HEK293 (cell line): ENCODE data around the gene PDGFB.

ENCODE experiments used
- YY1 ChIP-seq: fragments of 450-650 bp; formaldehyde crosslinking; IDR thresholded peaks from 2 replicates; pipeline ENCODE4 v1.5.1; 2018; ENCODE audit warnings: missing biosample characterization, missing genetic modification characterization
- ZNF274 ChIP-seq, 2 experiments: fragments of 200-500 bp in 1 of 2; fragments of 450-650 bp in 1 of 2; sonication (Bioruptor generic) in 1 of 2; formaldehyde crosslinking in 1 of 2; IDR thresholded peaks; 2 replicates each; pipeline versions ENCODE4 v1.5.1 to v1.6.1; 2014 to 2016; ENCODE audit warnings: borderline replicate concordance in 1 of 2, inconsistent platforms in 1 of 2, low read length in 1 of 2, missing biosample characterization in 1 of 2, missing genetic modification characterization in 1 of 2
- ZNF596 ChIP-seq: fragments of 450-650 bp; IDR thresholded peaks from 2 replicates; pipeline ENCODE4 v1.5.0; 2018; ENCODE audit warnings: missing biosample characterization, mild to moderate bottlenecking, missing genetic modification characterization, moderate library complexity
- ZNF629 ChIP-seq: fragments of 450-650 bp; formaldehyde crosslinking; IDR thresholded peaks from 2 replicates; pipeline ENCODE4 v1.5.1; 2017; ENCODE audit warnings: missing biosample characterization, missing genetic modification characterization
- ZNF707 ChIP-seq: fragments of 450-650 bp; formaldehyde crosslinking; IDR thresholded peaks from 2 replicates; pipeline ENCODE4 v1.5.1; 2016; ENCODE audit warnings: missing biosample characterization, missing genetic modification characterization
- TF ChIP-seq, protein P1 (sequence below): fragments of 450-650 bp; formaldehyde crosslinking; IDR thresholded peaks from 2 replicates; pipeline ENCODE4 v1.5.1; 2016; ENCODE audit warnings: missing biosample characterization, missing genetic modification characterization
- TF ChIP-seq, protein P2 (sequence below): fragments of 450-650 bp; formaldehyde crosslinking; IDR thresholded peaks from 2 replicates; pipeline ENCODE4 v1.5.1; 2016; ENCODE audit warnings: missing biosample characterization, missing genetic modification characterization

DNA sequence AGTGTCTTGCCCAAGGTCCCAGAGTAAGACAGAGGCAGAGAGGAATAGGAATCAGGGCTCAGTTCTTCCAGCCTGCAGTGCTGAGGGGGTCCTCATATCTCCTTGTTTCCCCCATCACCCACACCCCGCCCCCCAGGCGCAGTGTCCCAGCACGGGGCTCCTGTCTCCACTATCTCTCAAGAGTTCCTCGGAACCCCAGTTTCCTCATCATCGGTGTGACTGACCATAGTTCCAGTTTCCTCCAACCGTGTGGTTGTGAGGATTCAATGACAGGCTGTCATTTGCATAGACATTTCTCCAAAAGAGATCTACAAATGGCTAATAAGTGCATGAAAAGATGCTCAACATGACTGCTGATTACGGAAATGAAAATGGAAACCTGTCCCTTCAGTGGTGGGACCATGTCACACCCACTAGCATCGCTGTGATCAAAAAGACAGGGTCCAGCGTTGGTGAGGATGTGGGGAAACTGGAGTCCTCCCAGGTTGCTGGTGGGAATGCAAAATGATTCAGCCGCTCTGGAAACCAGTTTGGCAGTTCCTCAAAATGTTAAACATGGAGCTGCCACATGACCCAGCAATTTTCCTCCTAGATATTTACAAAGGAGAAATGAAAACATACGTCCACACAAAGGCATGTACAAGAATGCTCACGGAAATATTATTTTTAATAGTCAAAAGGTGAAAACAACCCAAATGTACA is 31.8 kb upstream of the PDGFB start:
- TF ChIP-seq ZNF629 (tag by site-specific recombination) (no peak), ZNF596 (tag by site-specific recombination) (no peak), YY1 (tag by site-specific recombination) (no peak), ZNF707 (tag by site-specific recombination) (no peak), ZNF274 (IDR thresholded peaks at IDR 0.05; ENCODE audit: low read length) (no peak), ZNF274 (tag by site-specific recombination; IDR thresholded peaks at IDR 0.05; ENCODE audit: borderline replicate concordance) (no peak)
- TF ChIP-seq, protein P1, sequence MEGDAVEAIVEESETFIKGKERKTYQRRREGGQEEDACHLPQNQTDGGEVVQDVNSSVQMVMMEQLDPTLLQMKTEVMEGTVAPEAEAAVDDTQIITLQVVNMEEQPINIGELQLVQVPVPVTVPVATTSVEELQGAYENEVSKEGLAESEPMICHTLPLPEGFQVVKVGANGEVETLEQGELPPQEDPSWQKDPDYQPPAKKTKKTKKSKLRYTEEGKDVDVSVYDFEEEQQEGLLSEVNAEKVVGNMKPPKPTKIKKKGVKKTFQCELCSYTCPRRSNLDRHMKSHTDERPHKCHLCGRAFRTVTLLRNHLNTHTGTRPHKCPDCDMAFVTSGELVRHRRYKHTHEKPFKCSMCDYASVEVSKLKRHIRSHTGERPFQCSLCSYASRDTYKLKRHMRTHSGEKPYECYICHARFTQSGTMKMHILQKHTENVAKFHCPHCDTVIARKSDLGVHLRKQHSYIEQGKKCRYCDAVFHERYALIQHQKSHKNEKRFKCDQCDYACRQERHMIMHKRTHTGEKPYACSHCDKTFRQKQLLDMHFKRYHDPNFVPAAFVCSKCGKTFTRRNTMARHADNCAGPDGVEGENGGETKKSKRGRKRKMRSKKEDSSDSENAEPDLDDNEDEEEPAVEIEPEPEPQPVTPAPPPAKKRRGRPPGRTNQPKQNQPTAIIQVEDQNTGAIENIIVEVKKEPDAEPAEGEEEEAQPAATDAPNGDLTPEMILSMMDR (tag by site-specific recombination), result no peak
- TF ChIP-seq, protein P2, sequence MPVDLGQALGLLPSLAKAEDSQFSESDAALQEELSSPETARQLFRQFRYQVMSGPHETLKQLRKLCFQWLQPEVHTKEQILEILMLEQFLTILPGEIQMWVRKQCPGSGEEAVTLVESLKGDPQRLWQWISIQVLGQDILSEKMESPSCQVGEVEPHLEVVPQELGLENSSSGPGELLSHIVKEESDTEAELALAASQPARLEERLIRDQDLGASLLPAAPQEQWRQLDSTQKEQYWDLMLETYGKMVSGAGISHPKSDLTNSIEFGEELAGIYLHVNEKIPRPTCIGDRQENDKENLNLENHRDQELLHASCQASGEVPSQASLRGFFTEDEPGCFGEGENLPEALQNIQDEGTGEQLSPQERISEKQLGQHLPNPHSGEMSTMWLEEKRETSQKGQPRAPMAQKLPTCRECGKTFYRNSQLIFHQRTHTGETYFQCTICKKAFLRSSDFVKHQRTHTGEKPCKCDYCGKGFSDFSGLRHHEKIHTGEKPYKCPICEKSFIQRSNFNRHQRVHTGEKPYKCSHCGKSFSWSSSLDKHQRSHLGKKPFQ, result no peak
